HG03378 (cell line): ENCODE results near the gene BNIPL.
A peak's percentile ranks its signal among the peaks of the same experiment; 100 is the strongest.

Experiments used
- ATAC-seq: cut with Tn5 transposase; IDR thresholded peaks from one replicate; pipeline ENCODE4 v1.9.1; 2021; ENCODE audit warnings: mild to moderate bottlenecking, moderate library complexity; ENCODE audit not compliant: unreplicated experiment

BNIPL gene

DNA sequence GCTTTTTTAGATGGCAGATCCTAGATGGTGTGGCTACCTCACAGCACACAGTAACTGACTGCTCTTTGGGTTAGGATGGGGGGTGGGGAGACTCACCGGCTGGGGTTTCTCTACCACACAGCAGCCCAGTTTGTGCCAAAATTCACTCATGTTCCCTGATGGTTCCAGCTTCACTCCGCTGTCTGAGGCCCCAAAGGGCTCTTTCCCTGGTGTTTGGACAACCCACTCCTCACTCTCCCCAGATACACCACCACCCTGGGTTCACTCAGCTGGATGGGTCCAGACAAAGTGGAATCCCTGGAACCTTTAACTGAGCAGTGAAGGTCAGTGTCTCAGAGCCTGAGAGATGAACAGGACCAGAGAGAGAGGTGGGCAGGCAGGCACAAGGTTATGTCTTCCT is 19.2 kb downstream of the BNIPL start:
- no peak for ATAC-seq

DNA sequence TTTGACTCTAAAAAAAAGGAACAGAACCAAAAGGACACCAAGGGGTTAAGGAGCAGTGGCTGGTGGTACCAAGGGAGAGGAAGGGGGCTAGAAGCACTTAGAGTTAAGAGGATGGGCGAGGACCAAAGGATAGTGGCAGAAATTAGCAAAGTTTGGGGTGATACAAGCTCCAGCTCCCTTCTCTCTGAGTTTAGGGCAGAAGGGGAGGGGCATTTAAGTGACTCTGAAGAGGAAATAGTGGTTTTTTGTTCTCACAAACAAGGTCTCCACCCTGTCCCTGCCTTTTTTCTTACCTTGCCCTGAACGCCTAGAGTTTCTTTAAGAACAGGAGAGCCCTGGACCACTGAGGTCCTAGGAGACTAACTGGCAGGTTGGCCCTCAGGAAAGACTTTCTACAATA is 19.8 kb downstream of the BNIPL start:
- ATAC-seq: no peak

DNA sequence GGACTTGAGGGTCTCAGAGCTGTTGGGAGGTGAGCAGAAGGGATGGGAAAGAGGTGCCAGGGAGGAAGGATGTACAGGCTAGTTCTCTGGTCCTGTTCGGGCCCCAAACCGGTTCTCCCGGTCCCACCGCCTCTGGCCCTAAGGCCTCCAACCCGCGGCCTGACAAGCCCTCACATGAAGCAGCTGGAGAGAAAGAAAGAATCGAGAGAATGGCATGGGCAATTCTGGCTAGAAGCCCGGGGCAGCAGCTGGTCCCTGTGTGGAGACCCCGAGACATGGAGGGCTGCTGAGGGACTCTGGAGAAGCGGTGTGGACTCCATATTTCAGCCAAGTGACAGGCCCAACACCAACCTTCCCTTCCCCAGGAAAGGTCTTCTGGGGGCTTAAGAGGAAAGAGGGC is 22.3 kb downstream of the BNIPL start:
- ATAC-seq: no peak

DNA sequence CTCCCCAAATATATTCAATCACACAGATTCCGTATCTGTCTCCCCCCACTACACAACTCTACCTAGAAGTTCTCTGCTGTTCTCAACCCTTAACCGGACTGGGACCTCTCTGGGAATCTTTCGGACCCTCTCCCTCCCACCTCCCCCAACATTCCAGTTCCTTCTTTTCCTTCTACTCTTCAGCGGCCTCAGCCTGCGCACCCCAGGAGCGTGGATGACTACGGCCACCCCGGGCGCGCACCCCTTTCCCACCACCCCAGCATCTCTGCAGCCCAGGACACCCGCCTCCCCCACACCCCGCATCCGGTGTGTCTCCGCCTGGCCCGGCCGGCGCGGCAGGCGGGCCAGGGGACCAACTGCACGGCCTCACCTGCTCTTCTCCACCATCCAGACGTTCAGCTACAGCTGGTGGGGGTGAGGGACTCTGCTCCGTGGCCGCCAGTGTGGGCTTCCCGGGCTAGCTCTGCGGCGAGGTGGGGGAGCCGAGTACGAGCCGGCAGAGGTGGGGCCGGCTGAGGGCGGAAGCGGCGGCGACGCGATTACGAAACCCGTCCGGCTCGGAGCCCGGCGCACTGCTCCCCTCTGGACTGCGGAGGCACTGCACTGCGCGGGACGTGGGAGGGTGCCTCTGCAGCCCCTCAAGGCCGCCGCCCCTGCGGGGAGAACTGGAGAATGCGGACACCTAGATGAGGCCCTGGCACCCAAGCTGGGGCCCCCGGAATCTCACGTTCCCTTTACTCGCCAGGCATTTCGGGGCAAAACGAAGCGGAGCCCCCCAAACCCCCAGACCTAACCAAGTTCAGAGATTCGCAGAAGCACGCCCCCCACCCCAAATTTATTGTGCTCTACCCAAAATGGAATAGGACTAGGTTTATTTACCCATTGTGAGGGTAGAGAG is 23.0 kb downstream of the BNIPL start, which contains the start of gene CDC42SE1:
CDC42SE1 (minus strand) TSS at position 514 of the 898 bp plus-strand sequence. CDS start 3,892 bp downstream, outside the sequence.
- ATAC-seq: peak; percentile 51

DNA sequence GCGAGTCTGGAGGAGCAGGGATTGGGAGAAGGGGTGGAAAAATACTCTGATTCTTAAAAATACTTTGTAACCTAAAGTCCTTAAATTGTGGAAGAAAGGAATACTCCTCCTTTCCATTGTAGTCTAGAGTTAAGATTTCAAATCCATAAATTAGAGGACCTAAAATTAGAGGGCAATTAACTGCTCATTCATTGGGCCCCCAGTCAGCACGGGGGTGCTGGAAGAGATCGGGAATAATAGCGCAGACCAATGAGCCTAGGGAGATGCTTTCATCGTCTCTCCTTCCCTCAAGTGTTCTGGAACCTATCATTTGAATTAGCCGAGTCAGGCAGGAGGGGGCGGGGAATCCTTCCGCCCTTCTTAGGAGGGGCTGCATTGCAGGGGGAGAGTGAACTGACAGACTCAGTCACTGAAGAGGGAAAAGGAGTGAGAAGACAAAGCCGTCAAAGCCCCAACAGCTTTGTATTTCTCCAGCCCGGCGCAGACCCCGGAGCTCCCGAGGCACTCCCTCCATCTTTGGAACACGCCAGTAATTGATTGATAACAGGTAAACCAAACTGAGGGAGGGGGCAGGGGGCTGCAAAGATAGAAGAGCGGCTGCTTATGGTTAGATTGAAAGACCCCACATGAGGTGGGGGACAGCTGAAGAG is 23.7 kb downstream of the BNIPL start, which contains the start of gene MLLT11:
MLLT11 (plus strand) TSS at position 391 of the 650 bp plus-strand sequence. CDS start 6,828 bp downstream, outside the sequence.
- no peak for ATAC-seq

DNA sequence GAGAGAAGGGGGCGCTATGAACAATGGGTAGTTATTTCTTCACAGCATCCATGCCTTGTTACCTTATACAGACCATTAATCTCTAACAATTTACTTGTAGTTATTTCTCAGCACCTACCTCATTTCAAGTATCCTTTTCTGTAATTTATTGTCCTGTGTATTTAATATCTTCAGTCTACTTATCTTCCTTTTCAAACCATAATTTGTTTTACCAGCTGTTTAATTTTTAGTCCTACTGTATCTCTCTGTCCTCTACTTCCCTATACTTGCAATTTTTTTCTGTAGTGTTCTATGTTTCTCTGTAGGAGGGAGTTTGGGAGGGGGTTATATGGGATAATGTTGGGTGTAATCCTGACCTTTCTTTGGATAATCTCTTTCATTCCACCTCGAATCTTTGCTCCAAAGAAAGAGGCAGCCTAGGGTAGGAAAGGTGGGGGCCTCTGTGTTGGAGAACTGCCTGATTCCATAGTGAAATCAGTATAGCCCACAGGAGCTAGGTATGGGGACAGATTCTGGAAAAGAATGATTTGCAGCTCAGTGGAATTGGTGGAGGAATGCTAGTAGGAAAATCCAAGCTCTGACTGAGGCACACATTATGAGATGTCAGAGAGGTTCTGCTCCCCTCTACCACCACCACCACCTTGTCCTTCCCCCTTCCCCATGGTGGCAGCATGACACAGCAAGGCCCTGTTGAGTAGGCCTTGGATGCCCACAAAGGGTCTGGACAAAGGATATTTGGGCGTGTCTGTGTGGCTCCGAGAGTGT is 24.5 kb downstream of the BNIPL start:
- ATAC-seq: no peak

DNA sequence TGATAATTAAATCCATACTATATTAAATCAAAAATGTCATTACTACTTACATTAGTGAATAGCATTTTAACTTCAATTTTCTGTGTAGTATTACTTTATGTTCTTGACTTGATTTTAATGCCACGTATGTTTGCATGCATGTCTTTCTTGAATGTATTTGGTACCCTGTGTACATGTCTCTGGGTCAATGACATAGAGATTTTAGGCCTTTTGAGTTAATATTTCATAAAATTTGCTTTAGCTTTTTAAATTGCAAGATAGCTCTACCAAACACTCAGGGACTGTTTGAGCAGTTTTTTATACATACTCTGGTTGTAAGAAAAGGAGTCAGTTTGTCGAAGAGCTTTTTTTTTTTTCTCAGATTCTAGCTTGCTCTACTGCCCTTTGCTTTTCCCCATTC is 25.3 kb downstream of the BNIPL start:
- no peak for ATAC-seq

DNA sequence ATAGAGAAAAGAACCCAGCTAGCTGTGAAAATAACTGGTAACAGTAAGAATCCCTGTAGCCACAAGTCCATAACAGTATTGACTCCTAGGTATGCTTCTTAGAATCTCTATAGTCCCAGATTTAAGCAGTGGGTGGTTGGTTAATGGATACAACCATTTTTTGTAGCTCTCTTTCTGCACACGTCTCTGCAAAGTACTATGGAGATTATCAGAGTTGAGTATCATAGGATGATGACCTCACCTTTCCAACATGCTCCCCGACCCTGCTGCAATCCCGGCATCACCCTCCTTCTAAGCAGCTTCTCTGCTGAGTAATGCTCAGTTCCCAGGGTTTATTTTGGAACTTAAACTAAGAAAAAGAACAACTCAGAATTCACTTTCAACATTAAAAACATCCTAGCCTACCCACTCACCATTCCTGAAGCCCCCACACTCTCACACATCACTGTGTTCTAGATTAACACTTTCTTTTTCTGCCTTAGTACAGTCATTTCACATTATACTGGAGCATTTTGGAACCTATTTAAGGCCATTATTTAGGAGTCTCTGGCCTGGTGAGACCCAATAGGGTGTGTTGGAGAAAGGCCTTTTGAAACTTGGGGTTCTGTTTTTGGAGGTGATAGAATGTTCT is 26.5 kb downstream of the BNIPL start:
- no peak for ATAC-seq

DNA sequence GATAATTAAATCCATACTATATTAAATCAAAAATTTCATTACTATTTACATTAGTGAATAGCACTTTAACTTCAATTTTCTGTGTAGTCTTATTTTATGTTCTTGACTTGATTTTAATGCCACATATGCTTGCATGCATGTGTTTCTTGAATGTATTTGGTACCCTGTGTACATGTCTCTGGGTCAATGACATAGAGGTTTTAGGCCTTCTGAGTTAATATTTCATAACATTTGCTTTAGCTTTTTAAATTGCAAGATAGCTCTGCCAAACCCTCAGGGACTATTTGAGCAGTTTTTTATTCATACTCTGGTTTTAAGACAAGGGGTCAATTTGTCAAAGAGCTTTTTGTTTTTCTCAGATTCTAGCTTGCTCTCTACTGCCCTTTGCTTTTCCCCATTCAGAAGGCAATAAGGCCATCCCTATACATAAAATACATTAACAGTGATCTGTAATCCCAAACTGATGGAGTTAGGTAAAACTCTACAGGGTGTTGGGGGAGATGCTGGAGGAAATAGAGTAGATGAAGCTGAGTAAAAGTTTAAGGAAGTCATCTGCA is 28.8 kb downstream of the BNIPL start:
- no peak for ATAC-seq

DNA sequence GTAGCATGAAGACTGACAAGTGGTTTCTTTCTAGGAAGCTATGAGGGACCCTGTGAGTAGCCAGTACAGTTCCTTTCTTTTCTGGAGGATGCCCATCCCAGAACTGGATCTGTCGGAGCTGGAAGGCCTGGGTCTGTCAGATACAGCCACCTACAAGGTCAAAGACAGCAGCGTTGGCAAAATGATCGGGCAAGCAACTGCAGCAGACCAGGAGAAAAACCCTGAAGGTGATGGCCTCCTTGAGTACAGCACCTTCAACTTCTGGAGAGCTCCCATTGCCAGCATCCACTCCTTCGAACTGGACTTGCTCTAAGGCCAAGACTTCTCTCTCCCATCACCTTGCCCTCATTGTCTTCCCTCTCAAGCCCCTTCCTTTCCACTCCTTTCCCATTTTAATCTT is 30.8 kb downstream of the BNIPL start:
- no peak for ATAC-seq

DNA sequence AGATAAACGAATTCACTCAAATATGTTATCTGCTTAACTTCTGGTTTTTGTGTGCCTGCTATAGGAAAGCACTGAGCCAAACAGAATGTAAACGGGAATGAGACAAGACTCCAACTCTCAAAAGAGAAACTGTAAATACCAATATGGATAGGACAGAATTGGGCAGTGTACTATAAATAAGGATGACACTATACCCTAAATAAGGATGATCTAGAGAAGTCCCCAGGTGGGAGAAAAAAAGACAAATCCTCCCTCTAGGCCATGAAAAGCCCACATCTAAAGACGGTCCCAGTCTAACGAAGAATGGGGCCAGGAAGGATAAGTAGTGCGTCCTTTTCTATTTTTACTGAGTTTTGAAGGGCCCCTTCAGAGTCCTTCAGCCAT is 32.7 kb downstream of the BNIPL start:
- no peak for ATAC-seq

DNA sequence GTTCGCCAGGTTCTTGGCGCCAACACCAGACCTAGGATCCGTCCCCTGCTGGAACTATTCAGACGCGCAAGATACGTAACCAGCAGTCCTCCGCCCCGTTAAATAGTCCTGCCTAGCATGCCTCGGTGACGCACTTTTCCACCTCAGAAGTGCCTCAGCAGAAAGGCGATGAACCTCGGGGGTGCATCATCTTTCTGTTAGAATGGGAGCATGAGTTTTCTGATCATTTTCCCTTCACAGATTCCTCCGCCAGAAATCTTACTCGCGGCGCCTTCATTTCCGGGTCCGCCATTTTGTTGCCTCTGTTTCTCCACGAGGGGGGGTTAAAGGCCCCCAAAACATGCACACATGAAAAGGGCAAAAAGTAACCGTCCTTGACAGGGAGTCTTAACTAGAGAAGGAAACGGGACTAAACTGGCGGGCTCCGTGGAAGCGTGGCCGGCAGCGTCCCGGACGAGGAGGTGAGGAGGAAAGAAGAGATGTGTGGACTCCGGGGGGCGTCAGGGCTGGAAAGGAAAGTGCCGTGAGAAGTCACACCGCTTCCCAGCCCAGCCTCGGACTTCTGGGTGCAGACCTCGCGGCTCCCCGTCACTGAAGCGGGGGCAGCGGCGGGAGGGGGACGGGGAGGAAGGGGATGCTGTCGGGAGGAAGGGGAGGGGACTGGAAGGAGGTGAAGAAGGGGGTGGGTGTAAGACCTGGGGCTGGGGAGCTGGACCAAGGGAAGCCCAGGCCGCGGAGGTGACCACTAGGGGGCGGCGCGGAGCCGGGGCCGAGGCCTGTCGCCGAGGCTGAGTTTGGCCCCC is 34.3 kb downstream of the BNIPL start, which contains the start of gene GABPB2:
GABPB2 (plus strand) TSS at position 288 of the 803 bp plus-strand sequence. CDS start 17,429 bp downstream, outside the sequence.
- peak; percentile 61 for ATAC-seq

DNA sequence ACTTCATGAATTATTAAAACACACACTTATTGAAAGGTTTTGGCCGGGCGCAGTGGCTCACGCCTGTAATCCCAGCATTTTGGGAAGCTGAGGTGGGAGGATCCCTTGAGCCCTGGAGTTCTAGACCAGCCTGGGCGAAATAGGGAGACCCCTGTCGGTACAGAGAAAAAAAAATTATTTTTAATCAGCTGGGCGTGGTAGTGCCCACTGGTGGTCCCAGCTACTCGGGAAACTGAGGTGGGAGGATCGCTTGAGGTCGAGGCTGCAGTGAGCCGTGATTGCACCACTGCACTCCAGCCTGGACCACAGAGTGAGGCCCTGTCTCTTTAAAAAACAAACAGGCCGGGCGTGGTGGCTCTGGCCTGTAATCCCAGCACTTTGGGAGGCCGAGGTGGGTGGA is 35.8 kb downstream of the BNIPL start:
- ATAC-seq: no peak

DNA sequence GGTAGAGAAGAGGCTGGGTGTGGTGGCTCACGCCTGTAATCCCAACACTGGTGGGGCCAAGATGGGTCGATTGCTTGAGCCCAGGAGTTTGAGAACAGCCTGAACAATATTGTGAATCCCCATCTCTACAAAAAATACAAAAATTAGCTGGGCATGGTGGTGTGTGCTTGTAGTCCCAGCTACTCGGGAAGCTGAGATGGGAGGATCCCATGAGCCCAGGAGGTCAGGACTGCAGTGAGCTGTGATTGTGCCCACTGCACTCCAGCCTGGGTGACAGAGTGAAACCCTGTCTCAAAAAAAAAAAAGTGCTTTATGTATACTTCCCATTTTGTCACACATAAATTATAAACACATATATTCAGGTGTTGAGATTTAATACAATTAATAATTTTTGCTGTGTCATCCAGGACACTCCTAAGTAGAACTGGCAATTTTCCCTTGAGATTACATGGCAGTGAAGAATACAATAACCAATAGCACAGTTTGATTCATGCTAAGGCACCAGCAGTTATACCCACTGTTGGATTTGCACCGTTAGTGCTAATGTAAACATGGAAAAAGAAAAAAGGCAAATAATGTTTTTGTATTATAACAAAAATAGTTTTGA is 49.7 kb downstream of the BNIPL start:
- no peak for ATAC-seq
